NCI-H2227 (cell line): ENCODE results near the gene SHOC2.
A peak's percentile ranks its signal among the peaks of the same experiment; 100 is the strongest.

Experiments
- DNase-seq: peaks from one replicate; lab custom pipeline; 2025; ENCODE audit not compliant: unreplicated experiment; lab: John Stamatoyannopoulos, UW

SHOC2 gene

GRCh38 chr10:110919349-110919931, at the start of gene SHOC2:
Gene SHOC2 (plus strand): TSS chr10:110919604. CDS start chr10:110964359, 44,755 bp downstream.
- peak; percentile 68 for DNase-seq

- peak; percentile 35 for DNase-seq
These were observed 48.5 kb upstream of the SHOC2 start for GRCh38 chr10:110870823-110871297.

GRCh38 chr10:110871298-110872084, 47.9 kb upstream of the SHOC2 start, which contains the start of gene PDCD4:
Gene PDCD4 (plus strand): TSS chr10:110871928. CDS start chr10:110876028, 4,100 bp downstream.
- peak; percentile 97 for DNase-seq

- peak; percentile 83 for DNase-seq
These were observed 47.0 kb upstream of the SHOC2 start for GRCh38 chr10:110872145-110872983.

- DNase-seq = no peak
These were observed 46.1 kb upstream of the SHOC2 start for GRCh38 chr10:110872984-110873923.

- no peak for DNase-seq
These were observed 45.5 kb upstream of the SHOC2 start for GRCh38 chr10:110873951-110874350.

- no peak for DNase-seq
These were observed 43.4 kb upstream of the SHOC2 start for GRCh38 chr10:110876000-110876399.

GRCh38 chr10:110876788-110877187, 42.6 kb upstream of the SHOC2 start:
- no peak for DNase-seq

GRCh38 chr10:110880012-110880411, 39.4 kb upstream of the SHOC2 start:
- no peak for DNase-seq

- DNase-seq = no peak
These were observed 38.2 kb upstream of the SHOC2 start for GRCh38 chr10:110881247-110881646.

- DNase-seq = no peak
These were observed 37.5 kb upstream of the SHOC2 start for GRCh38 chr10:110881905-110882304.

GRCh38 chr10:110883924-110884323, 35.5 kb upstream of the SHOC2 start:
- DNase-seq = no peak

GRCh38 chr10:110885932-110886674, 33.3 kb upstream of the SHOC2 start:
- DNase-seq = no peak

- no peak for DNase-seq
These were observed 31.8 kb upstream of the SHOC2 start for GRCh38 chr10:110887560-110887959.

GRCh38 chr10:110892602-110893288, 26.7 kb upstream of the SHOC2 start:
- DNase-seq = no peak

GRCh38 chr10:110893559-110894179, 25.7 kb upstream of the SHOC2 start:
- DNase-seq = peak; percentile 52

- DNase-seq = no peak
These were observed 22.2 kb upstream of the SHOC2 start for GRCh38 chr10:110897184-110897583.

GRCh38 chr10:110898391-110898790, 21.0 kb upstream of the SHOC2 start:
- DNase-seq = no peak

GRCh38 chr10:110900983-110901382, 18.4 kb upstream of the SHOC2 start:
- DNase-seq = no peak
